GM19467 (cell line): Measurements from ENCODE around the gene CNPY2.
"Not testable (repeated sequence)": the region's sequence is repeated elsewhere in the genome, so short reads cannot be mapped to it uniquely, and the experiment has no call there.

Source experiments
- ATAC-seq: cut with Tn5 transposase; IDR thresholded peaks from one replicate; pipeline ENCODE4 v1.9.1; 2021; ENCODE audit warnings: mild to moderate bottlenecking, moderate library complexity; ENCODE audit not compliant: unreplicated experiment

The CNPY2 gene

DNA sequence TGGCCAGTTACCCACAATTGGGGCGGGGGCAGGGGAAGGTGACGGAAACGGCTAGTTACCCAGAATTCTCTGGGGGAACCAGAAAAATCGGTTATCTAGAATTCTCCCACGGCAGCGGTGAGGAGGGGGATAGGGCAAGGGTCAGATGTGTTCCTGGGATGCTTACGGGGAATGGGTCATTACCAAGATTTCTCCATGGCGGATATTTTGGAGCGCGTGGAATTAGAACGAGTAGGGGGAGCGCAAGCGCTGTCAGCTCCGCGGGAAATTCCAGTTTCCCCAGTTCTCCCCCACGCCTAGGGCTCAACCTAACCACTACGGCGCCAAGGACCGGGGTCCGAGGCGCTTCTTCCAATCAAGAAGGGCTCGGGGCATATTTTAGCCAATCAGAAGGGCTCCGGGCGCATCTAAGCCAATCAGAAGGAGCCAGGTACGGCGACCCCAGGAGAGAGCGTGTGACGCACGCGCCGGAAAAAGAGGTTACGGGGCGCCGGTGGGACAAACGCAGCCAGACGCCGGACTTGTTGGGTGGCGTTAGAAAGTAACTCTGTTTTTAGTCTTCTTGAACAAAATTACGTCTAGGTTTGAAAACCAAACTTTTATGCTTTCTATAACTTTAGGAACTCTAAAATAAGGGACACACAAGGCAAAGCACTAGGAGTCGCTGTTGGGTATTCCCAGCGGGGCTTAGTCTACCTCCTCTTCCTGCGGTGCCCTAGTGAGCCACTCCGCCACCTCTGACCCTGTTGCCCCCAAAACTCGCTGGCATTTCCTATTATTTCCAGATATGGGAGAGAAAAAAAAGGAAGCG is 18.1 kb upstream of the CNPY2 start, which contains the start of gene PAN2:
PAN2 (minus strand) TSS at position 322 of the 811 bp plus-strand sequence. CDS start 906 bp downstream, outside the sequence.
- peak; percentile 95 for ATAC-seq

GRCh38 chr12:56333197-56333678 is 17.4 kb upstream of the CNPY2 start:
- no peak for ATAC-seq

DNA sequence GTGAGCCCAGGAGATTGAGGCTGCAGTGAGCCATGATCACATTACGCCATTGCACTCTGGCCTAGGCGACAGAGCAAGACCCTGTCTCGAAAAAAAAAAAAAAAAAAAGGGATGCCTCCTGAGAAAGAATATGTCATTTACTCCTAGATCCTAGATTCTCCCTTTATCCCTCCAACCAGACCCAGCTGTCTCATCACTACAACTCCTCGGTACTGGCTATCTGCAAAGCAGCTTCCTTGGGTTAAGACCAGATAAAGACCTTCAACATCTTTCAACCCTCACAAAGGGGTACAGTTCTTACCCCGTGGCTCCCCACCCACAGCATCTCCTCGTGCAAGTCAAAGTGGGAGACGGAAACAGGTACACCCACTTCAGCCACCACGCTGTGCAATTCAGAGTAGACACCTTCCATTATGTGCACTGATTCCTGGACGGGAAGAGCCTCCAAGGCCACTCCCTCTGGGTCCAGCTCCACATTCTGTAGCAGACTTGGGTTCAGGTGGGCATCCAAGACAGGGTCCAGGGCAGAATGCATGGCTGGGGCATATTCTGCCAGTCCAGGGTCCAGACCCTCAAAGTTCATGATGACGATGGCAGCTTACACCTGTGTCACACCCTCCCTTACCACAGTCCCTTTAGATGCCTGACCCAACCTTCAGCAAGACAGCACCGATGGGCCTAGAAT is 16.9 kb upstream of the CNPY2 start:
- no peak for ATAC-seq

GRCh38 chr12:56330936-56331490 is 15.2 kb upstream of the CNPY2 start:
- no peak for ATAC-seq

DNA sequence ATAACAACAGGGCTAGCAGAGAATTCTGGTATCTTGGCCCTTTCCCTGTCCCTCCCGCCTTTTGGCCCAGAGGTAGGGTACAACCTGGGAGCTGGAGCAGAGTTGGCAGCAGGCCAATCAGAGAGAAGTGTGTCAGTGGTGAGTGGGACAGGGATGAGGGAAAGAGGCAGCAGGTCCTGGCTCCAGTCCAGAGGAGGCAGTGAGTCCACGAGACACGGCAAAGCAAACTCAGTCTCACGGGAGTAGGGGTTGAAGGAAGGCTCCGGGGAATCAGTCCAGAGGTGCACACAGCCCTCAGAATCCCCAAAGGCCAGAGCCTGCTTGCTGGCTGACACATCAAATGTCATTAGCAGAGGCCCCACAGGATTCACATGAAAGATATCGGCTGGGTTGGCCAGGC is 10.7 kb upstream of the CNPY2 start:
- ATAC-seq: no peak

- no peak for ATAC-seq
These were observed 10.3 kb upstream of the CNPY2 start for GRCh38 chr12:56326126-56326525.

DNA sequence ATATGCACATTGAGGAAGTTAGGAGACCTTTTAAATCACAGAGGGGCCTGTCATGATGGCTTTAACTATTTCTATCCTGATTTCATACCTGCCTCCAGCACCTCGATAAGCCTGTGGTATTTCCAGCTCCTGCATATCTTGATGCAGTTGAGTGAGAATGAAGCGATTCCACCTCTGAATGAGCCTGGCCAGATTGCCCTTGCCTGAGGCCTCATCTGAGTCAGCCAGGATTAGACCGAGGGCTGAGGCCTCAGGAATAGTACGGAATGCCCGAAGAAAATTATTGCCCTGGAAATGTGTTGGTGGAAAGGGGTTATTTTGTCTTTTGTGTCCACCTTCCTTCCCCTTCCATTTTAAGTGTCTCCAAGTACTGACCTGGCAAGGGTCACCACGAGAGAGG is 8.4 kb upstream of the CNPY2 start:
- no peak for ATAC-seq

- not testable (repeated sequence) for ATAC-seq
These were observed 5.8 kb upstream of the CNPY2 start for GRCh38 chr12:56321610-56322009.

DNA sequence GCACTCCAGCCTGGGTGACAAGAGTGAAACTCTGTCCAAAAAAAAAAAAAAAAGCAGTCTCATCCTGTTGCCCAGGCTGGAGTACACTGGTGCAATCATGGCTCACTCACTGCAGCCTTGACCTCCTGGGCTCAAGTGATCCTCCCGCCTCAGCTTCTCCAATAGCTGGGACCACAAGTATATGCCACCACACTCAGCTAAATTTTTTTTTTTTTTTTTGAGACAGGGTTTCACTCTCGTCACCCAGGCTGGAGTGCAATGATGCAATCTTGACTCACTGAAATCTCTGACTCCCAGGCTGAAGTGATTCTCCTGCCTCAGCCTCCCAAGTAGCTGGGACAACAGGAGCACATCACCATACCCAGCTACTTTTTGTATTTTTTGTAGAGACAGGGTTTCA is 5.2 kb upstream of the CNPY2 start:
- no peak for ATAC-seq

DNA sequence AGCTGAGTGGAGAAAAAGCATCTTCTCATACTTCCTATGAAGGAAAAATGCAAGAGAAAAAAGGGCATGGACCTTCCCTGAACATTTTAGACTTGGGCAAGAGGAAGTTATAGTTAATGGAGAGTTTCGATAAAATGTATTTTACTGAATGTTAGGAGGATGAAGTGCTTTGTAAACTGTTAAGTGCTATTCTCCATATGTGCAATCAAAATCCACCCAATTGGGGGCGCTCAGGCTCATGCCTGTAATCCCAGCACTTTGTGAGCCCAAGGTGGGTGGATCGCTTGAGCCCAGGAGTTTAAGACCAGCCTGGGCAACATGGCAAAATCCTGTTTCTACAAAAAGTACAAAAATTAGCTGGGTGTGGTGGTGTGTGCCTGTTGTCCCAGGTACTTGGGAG is 1.9 kb upstream of the CNPY2 start:
- no peak for ATAC-seq

DNA sequence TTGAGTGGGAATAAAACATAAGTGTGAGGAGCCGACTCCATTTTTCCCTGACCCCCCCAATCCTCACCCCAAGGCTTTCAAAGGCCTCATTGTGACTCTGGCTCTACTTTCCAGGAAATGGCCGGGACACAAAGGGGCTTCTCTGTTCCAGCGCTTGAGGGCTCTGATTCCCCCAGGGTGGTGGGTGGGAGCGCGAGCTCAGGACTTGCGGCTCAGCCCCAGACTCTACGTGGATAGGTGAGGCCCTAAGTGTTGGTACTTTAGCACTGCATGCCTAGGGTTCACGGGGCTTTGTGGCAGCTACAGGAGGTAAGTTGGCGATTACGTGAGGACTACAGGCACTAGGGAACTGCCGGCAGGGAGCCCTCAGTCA is 553 bp downstream of the CNPY2 start:
- ATAC-seq: no peak

DNA sequence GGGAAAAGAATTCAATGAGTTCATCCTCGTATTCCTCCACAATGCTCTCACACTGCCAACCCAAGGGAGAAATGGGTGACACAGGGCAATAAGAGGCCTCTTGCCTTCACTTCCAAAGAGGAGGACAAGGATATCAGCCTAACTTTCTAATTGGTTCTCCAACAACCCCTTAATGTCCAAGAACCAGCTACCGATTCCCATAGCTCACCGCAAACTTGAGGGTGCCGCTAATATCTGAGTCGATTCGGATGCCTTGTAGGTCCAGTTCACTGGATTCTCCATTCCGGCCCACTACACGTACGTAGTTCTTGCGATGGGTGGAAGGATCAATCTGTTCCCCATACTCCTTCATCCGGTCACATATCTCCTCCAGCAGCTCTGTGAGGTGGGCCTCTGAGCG is 4.8 kb downstream of the CNPY2 start:
- ATAC-seq: no peak

DNA sequence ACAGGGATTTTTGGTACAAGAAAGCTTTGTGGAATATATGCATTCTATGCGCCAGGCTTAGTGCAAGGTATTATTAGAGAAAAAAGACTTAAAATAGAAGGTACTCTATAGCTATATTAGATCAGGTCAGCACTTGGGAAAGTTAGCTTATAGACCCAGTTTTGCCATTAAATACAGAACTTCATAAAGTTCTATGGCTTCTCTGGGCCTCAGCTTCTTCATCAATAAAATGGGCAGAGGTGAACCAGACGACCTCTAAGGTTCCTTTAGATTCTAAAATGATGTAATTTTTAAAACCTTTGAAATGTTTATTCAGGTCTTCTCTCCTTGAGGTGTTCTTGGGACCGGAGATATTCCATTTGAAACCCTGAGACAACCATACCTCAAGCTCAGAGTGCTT is 7.1 kb downstream of the CNPY2 start:
- no peak for ATAC-seq

GRCh38 chr12:56307221-56307965 is 8.4 kb downstream of the CNPY2 start:
- no peak for ATAC-seq

DNA sequence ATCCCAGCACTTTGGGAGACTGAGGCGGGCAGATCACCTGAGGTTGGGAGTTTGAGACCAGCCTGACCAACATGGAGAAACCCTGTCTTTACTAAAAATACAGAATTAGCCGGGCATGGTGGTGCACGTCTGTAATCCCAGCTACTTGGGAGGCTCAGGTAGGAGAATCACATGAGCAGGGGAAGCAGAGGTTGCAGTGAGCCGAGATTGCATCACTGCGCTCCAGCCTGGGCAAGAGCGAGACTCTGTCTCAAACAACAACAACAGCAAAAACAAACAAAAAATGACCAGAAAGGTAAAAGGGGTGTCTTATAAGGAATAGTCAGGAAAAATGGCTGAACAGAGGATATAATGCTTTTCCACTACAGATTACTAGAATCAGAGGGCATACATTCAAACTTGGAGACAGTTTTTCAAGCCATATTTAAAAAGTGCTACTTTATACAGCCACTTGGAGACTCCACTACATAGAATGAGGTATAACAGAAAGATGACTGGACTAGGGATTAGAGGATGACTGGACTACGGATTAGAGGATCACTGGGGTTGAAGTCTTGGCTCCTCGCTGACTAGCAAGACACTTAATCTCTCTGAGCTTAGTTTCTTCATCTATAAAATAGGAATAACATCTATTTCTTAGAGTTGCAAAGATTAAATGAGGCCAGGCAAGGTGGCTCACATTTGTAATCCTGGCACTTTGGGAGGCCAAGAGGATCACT is 10.8 kb downstream of the CNPY2 start:
- no peak for ATAC-seq

GRCh38 chr12:56304276-56304675 is 11.5 kb downstream of the CNPY2 start:
- no peak for ATAC-seq

DNA sequence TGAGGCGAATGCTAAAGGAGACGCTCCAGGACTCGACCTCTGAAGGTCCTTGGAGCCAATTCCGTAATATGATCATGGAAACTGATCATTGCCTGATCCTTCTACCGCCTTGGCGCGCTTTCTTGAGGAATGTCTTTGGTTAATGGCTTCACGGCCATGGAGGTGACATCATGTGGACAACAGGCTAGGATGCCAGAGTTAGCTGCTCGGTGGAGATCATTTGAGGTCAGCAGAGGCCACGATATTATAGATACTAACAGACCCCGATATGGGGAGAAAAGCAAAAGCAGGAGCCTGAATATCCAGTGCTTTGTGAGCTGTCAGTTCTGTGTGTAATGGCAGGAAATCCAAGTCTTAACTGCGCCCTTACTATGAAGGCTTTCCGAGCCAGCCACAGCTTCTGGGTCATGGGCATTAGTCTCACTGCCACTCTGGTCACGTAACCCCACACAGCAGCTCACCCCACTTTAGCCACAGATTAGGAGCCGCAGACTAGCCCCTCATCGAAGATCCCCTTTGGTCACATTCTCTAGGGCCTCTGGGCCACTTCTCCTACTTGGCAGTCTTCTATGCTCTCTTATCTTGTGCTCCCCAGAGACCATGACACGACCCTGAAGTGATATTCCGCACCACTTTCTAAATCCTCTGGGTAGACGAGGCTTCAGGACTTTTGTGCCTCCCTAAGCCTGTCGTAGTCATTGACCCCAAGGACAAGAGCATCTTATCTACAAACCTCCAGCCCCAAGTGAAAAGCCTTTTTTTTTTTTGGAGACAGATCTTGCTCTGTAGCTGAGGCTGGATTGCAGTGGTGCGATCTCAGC is 14.9 kb downstream of the CNPY2 start:
- ATAC-seq: no peak

- ATAC-seq: peak; percentile 94
These were observed 15.7 kb downstream of the CNPY2 start, which contains the start of gene CS for GRCh38 chr12:56299853-56300643. Gene CS (minus strand): TSS chr12:56300330. CDS start chr12:56300201, 129 bp downstream.
